Pancreas (tissue), 10 donors: Measurements from ENCODE around the gene SLC2A3. TPM values are rescaled to one million over a fixed set of nuclear protein-coding genes. Genes with fewer than 3 reads are reported as not detected.
"Not testable (repeated sequence)": the region's sequence is repeated elsewhere in the genome, so short reads cannot be mapped to it uniquely, and the experiment has no call there.

ENCODE experiments used
- ATAC-seq, 4 donors: fragments of 200-7000 bp; cut with Tn5 transposase; one replicate each; pipeline versions ENCODE4 v1.8.0 to v1.9.1; 2020; ENCODE audit warnings: mild to moderate bottlenecking in 4 of 4, moderate library complexity in 4 of 4
- DNase-seq, 6 donors: peaks; one replicate each; pipeline ENCODE4 v3.0.0-alpha.2; 2020
- FAIRE-seq: peaks from 2 replicates; lab custom pipeline; 2012; peaks lifted over from hg19 to GRCh38; lab: Jason Lieb, UNC
- H3K27ac ChIP-seq, 4 donors: fragments of 200-600 bp; sonication (generic); 1 replicate in 3 of 4; 2 replicates in 1 of 4; pipeline versions ENCODE4 v1.5.0 to v1.8.0; 2020
- H3K27me3 ChIP-seq, 4 donors: fragments of 200-600 bp; one replicate each; pipeline ENCODE4 v1.8.0; 2021
- H3K36me3 ChIP-seq, 3 donors: fragments of 200-600 bp; sonication (generic) in 1 of 3; one replicate each; pipeline versions ENCODE4 v1.5.0 to v1.8.0; 2020 to 2021
- H3K4me1 ChIP-seq, 3 donors: fragments of 200-600 bp; one replicate each; pipeline ENCODE4 v1.8.0; 2021
- H3K4me3 ChIP-seq, 4 donors: fragments of 200-600 bp; sonication (generic) in 2 of 4; one replicate each; pipeline versions ENCODE4 v1.5.0 to v1.8.0; 2020 to 2021
- H3K9me3 ChIP-seq, 4 donors: fragments of 200-600 bp; one replicate each; pipeline ENCODE4 v1.8.0; 2021
- CTCF ChIP-seq, 4 donors: fragments of 200-600 bp; sonication (generic) in 3 of 4; IDR thresholded peaks; one replicate each; pipeline versions ENCODE4 v1.5.0 to v1.8.0; 2021; ENCODE audit warnings: antibody characterized with exemption in 4 of 4
- WGBS, 2 donors: extraction: QIAGEN DNeasy Blood & Tissue Kit; methylation state at CpG; one replicate each; pipeline ENCODE4 v1.1.7; 2013; 5-methylcytosine and 5-hydroxymethylcytosine counted together
- intact Hi-C, 3 donors: fragments of 100-400 bp; cut with DNase I; formaldehyde crosslinking; loops; one replicate each; pipeline versions ENCODE4 v1.11.1 to v1.14.2; 2022
- polyA plus RNA-seq, 2 donors: library from polyadenylated mRNA; stranded (reverse); fragments of 200-250 nt; gene quantifications; one replicate each; pipeline ENCODE4 v1.2.3, GENCODE V29; 2013
- total RNA-seq, 6 donors: library from RNA; stranded (reverse); fragmentation: NEBNext Ultra II Directional in 4 of 6; extraction: Animal tissue kit (Norgen Biotek cat#: 25700) in 4 of 6; gene quantifications; one replicate each; pipeline versions ENCODE4 v1.2.1 to v1.2.4, GENCODE V29; 2021 to 2023
- donor health status: healthy with polysubstance abuse.
- donor health status: DM: no; HTN: no; CAD: no; lungs with moderate emphysema.
- donor health status: DM: no; HTN: no; CAD: no.
- donor health status: control.
- donor health status: control.
- donor health status: Bipolar disorder and iron deficiency.
- donor health status: DM: yes; HTN: yes; CAD: no.
- donor health status: DM: no; HTN: no; CAD: no.
- donor health status: DM: no; HTN: no; CAD: no.
- donor health status: DM: yes; HTN: yes; CAD: no.

SLC2A3 gene
- total and polyA plus RNA-seq, 8 donors, result 1.9 to 28.5 (median 5.3) TPM

GRCh38 chr12:7966563-7966962 is 30.6 kb upstream of the SLC2A3 start:
- no peaks in the 10 kb centered on the region for H3K4me1 ChIP-seq
- no peaks in the 10 kb centered on the region for H3K36me3 ChIP-seq
- peaks cover 0 to 15% (median 0%) of the 10 kb centered on the region in 4 donors for H3K27me3 ChIP-seq
- no peak for TF ChIP-seq CTCF (IDR thresholded peaks at IDR 0.05)
- no peak for FAIRE-seq
- WGBS, 2 donors, result 79 to 83% methylated on average over 14 of the region's 14 CpGs
- no peak for ATAC-seq
- H3K9me3 ChIP-seq, result no peaks in the 10 kb centered on the region
- no peak overlapping the region for H3K27ac ChIP-seq
- H3K4me3 ChIP-seq, result no peak overlapping the region
- intact Hi-C loops, result no loop called here
- no peak for DNase-seq

DNA sequence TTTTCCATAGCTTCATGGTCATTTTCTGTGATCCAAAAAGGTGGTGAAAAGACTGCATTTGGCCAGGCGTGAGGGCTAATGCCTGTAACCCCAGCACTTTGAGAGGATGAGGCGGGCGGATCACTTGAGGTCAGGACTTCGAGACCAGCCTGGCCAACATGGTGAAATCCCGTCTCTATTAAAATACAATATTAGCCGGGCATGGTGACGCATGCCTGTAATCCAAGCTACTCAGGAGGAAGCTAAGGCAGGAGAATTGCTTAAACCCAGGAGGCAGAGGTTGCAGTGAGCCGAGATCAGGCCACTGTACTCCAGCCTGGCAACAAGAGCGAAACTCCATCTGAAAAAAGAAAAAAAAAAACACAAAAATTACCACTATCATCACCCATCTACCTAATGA is 28.7 kb upstream of the SLC2A3 start:
- ATAC-seq, result not testable (repeated sequence)

DNA sequence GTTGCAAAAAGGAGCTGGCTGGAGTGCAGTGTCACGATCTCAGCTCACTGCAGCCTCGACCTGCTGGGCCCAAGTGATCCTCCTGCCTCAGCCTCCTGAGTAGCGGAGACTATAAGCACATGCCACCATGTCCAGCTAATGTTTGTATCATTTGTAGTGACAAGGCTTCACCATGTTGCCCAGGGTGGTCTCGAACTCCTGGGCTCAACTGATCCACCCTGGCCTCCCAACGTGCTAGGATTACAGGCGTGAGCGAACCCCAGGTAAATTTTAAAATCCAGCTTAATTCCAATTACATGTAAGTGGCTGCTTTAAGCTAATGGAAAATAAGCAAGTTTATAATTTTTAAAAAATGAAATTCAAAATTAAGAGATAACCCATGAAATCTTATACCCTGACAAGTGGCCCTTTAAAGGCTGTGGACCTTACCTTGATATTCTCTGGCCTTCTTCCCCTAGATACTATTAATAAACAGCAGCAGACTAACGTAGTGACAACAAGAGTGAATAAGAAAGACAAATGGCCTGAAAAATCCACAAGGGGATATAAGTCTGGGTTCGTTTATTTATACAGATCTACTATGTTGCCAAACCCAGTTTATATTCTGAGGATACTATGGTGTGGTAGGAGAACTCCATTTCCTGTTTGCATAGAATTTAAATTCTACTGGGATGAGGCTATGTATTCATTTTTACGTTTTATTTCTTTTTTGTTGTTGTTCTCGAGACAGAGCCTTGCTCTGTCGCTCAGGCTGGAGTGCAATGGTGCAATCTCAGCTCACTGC is 25.6 kb upstream of the SLC2A3 start:
- Histone ChIP-seq H3K27ac (peak overlapping the region in 1 of 4 donors; percentile 27), H3K4me1 (no peaks in the 10 kb centered on the region), H3K9me3 (no peaks in the 10 kb centered on the region), H3K27me3 (no peaks in the 10 kb centered on the region), H3K36me3 (no peaks in the 10 kb centered on the region), H3K4me3 (peak overlapping the region in 1 of 4 donors; percentile 34)
- TF ChIP-seq CTCF (IDR thresholded peaks at IDR 0.05), result no peak
- intact Hi-C loops, result no loop called here
- DNase-seq (no peak), FAIRE-seq (no peak), ATAC-seq (no peak)
- WGBS, 2 donors, result 80 to 83% methylated on average over 12 of the region's 12 CpGs

More for the DNA sequence above, 28.7 kb upstream of the SLC2A3 start:
- FAIRE-seq, H3K27ac ChIP-seq, H3K36me3 ChIP-seq, intact Hi-C loops, DNase-seq, H3K4me3 ChIP-seq, H3K9me3 ChIP-seq, H3K27me3 ChIP-seq, H3K4me1 ChIP-seq: not testable (repeated sequence)
- 85 to 91% methylated on average over 9 of the region's 9 CpGs for WGBS, 2 donors

DNA sequence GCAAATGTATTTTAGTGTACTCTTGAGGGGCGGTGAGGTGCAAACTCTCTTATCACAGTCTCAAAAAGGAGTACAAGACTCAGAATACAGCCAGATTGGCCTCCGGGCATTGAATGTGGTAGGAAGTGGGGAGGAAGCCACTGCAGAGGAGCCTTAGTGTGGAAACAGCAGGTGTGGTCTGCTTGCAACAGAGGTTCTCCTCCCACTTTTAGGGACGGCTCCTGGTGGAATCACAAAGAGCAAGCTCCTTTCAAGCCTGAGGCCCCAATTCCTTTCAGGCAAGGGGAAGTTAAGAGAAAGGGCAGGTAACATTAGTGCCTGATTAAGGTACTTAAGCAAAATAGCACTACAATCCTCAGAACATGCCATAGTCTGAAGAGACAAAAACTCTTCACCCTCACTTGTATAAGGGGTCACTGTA is 23.7 kb upstream of the SLC2A3 start:
- H3K9me3 ChIP-seq, result no peaks in the 10 kb centered on the region
- WGBS, 2 donors, result 76 to 85% methylated on average over 3 of the region's 3 CpGs
- DNase-seq, result no peak
- no peak for FAIRE-seq
- no peaks in the 10 kb centered on the region for H3K36me3 ChIP-seq
- H3K27ac ChIP-seq, result no peak overlapping the region
- no peaks in the 10 kb centered on the region for H3K27me3 ChIP-seq
- peak in 2 of 4 donors; percentile 25 to 38 for ATAC-seq
- intact Hi-C loops, result no loop called here
- no peak overlapping the region for H3K4me3 ChIP-seq
- H3K4me1 ChIP-seq, result no peaks in the 10 kb centered on the region
- no peak for TF ChIP-seq CTCF (IDR thresholded peaks at IDR 0.05)

DNA sequence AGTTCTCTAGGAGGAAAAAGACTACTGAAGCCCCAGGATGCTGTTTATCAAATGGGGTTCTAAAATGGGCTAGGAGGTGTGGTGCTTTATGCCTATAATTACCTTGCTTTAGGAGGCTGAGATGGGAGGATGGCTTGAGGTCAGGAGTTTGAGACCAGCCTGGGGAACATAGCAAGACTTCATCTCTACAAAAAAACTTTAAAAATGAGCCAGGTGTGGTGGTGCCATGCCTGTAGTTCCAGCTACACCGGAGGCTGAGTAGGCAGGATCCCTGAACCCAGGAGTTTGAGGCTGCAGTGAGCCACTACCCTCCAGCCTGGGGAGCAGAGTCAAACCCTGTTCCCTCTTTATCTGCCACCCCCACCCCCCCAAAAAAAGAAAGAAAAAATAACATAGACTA is 23.3 kb upstream of the SLC2A3 start:
- H3K27ac ChIP-seq, result no peak overlapping the region
- 79 to 86% methylated on average over 1 of the region's 1 CpG for WGBS, 2 donors
- TF ChIP-seq CTCF (IDR thresholded peaks at IDR 0.05), result no peak

GRCh38 chr12:7954877-7955276 is 18.9 kb upstream of the SLC2A3 start:
- WGBS, 2 donors, result 95 to 97% methylated on average over 18 to 19 of the region's 19 CpGs
- H3K27me3 ChIP-seq, H3K36me3 ChIP-seq, H3K4me3 ChIP-seq, FAIRE-seq, DNase-seq, H3K4me1 ChIP-seq, H3K27ac ChIP-seq, H3K9me3 ChIP-seq, intact Hi-C loops, ATAC-seq: not testable (repeated sequence)

More for the DNA sequence above, 23.3 kb upstream of the SLC2A3 start:
- intact Hi-C loops, result no loop called here
- no peaks in the 10 kb centered on the region for H3K9me3 ChIP-seq
- no peaks in the 10 kb centered on the region for H3K27me3 ChIP-seq
- no peak for FAIRE-seq
- no peak for DNase-seq
- H3K36me3 ChIP-seq, result no peaks in the 10 kb centered on the region
- H3K4me1 ChIP-seq, result no peaks in the 10 kb centered on the region
- H3K4me3 ChIP-seq, result no peak overlapping the region
- ATAC-seq, result no peak

DNA sequence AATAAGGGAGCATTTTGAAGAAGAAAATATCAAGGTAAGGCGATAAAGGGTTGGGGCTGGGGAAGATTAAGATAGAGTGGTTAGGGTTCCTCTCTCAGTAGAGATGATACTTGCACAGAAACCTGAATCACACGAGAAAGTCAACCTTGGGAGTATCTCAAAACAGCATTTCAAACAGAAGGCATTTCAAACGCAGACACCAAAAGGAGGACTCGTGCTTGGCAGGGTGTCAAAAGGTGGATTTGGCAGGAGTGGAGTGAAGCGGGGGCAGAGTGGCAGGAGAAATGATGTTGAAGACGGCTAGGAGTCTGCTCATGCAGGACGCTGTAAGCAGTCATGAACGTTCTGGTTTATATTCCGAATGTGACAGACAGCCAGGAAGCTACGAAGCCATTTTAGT is 18.4 kb upstream of the SLC2A3 start:
- intact Hi-C loops, ATAC-seq, H3K4me3 ChIP-seq, H3K27ac ChIP-seq, H3K36me3 ChIP-seq, H3K27me3 ChIP-seq, H3K9me3 ChIP-seq, FAIRE-seq, DNase-seq, H3K4me1 ChIP-seq: not testable (repeated sequence)
- WGBS, 2 donors, result 47 to 59% methylated on average over 8 to 9 of the region's 10 CpGs

GRCh38 chr12:7953912-7954311 is 17.9 kb upstream of the SLC2A3 start:
- H3K4me1 ChIP-seq, H3K4me3 ChIP-seq, intact Hi-C loops, DNase-seq, ATAC-seq, FAIRE-seq, H3K27me3 ChIP-seq, H3K36me3 ChIP-seq, H3K27ac ChIP-seq, H3K9me3 ChIP-seq: not testable (repeated sequence)
- WGBS, 2 donors, result 86 to 94% methylated on average over 1 to 2 of the region's 2 CpGs
